NB4 (cell line): Measurements from ENCODE around the gene TNS1.

ENCODE experiments used
- POLR2A ChIP-seq: IDR thresholded peaks from 2 replicates; pipeline ENCODE4 v1.6.1; 2011; ENCODE audit warnings: mild to moderate bottlenecking; ENCODE audit not compliant: insufficient read length; ENCODE audit errors: extremely low read depth
- TF ChIP-seq, protein P1 (sequence below): IDR thresholded peaks from one replicate; pipeline ENCODE4 v1.5.1; 2012; ENCODE audit warnings: low read depth, low read length
- TF ChIP-seq, protein P2 (sequence below): IDR thresholded peaks from 2 replicates; pipeline ENCODE4 v1.6.1; 2011; ENCODE audit warnings: low read depth, low read length

DNA sequence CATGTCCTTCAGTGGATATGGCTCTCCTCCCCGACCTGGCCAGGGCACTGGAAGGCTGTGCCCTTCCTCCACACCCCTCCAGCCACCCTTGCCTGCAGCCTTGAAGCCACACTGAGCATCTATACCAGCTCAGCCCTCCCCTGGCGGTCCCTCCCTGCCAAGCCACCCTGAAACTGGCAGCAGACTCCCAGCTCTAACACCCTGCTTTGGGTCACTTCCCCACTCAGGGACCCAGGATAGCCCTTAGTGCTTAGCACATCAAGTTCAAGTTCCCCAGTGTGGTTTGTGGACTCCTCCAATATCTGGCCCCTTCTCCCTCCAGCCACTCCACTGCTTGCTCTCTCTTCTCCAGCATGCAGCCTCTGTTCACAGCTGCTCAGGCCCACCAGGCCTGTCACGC is 89.4 kb downstream of the TNS1 start:
- TF ChIP-seq, protein P1, sequence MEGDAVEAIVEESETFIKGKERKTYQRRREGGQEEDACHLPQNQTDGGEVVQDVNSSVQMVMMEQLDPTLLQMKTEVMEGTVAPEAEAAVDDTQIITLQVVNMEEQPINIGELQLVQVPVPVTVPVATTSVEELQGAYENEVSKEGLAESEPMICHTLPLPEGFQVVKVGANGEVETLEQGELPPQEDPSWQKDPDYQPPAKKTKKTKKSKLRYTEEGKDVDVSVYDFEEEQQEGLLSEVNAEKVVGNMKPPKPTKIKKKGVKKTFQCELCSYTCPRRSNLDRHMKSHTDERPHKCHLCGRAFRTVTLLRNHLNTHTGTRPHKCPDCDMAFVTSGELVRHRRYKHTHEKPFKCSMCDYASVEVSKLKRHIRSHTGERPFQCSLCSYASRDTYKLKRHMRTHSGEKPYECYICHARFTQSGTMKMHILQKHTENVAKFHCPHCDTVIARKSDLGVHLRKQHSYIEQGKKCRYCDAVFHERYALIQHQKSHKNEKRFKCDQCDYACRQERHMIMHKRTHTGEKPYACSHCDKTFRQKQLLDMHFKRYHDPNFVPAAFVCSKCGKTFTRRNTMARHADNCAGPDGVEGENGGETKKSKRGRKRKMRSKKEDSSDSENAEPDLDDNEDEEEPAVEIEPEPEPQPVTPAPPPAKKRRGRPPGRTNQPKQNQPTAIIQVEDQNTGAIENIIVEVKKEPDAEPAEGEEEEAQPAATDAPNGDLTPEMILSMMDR: no peak
- no peak for TF ChIP-seq POLR2A
- TF ChIP-seq, protein P2, sequence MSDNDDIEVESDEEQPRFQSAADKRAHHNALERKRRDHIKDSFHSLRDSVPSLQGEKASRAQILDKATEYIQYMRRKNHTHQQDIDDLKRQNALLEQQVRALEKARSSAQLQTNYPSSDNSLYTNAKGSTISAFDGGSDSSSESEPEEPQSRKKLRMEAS: no peak
